ENCODE data around the gene BCL2L14. TPM values are rescaled to one million over a fixed set of nuclear protein-coding genes. Genes with fewer than 3 reads are reported as not detected.

Gene BCL2L14
- polyA plus RNA-seq, 1 donor: 0.26 TPM

DNA sequence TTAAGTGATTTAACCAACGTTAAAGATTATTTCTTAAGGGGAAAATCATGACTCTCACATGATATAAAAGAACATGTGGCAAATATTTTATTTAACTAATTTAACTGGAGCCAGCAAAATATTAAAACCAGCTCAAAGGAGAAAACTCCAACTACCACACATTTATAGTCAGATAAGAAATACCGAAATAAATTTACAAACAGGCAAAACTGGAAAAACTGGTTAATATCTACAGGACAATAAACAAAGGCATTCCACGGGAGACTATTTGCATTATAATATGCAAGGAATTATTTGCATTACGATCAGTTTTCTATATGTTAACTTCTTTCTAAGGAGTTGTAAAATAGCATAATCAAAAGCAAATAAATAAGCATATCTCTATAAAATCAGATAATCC is 13.8 kb upstream of the BCL2L14 start:
- no peak for DNase-seq

DNA sequence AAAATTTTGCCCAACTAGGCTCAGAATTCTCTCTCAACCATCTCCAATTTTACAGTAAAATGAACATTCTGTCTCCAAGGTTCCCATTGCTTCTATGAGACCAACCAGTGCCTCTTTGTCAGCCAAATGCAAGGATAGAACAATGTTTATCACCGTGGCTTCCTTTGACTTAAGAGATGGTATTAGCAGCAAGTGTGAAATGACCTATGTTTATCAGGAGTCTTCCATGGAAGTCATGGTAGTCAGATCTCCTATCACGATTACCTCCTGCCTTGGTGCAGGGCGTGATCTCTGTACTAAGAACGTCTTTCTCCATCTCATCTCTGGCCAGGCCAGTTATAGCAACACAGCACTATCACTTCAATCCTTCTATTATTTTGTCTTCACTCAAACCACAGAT is 6.1 kb upstream of the BCL2L14 start:
- DNase-seq: no peak

DNA sequence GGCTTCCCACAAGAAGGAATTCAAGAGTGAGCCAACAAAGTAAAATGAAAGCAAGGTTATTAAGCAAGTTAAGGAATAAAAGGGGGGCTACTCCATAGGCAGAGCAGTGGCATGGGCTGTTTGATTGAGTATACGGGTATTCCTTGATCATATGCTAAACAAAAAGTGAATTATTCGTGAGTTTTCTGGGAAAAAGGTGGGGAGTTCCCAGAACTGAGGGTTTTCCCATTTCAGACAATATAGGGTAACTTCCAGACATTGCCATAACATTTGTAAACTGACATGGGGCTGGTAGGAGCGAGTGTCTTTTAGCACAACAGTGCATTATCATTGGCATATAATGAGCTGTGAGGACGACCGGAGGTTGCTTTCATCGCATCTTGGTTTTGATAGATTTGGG is 2.0 kb upstream of the BCL2L14 start:
- DNase-seq: no peak

DNA sequence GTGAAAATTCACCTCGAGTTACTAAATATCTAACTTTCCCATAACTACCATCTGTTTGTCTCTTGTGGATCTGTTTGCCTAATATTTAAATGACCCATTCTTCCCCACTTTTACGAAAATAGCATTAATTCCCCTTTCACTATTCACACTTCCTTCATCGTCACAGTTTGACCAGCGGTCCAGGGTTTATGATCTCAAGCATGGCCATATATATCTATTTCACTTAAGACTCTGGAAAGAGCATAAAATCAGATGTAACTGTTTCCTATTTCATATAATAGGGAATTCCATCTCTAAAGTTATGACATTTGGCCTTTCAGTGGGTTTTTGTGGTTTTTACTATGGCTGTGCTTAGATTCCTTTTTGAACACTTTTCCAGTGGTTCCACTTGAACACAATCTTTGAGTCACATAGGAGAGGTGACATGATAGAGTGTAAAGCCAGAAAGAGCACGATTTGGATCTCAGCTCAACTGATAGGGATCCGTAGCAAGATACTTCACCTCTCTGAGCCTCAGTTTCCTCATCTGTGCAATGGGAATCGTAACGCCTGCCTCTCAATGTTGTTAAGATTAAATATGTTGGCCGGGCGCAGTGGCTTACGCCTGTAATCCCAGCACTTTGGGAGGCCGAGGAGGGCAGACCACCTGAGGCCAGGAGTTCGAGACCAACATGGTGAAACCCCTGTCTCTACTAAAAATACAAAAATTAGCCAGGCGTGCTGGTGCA is 754 bp upstream of the BCL2L14 start:
- DNase-seq: no peak

DNA sequence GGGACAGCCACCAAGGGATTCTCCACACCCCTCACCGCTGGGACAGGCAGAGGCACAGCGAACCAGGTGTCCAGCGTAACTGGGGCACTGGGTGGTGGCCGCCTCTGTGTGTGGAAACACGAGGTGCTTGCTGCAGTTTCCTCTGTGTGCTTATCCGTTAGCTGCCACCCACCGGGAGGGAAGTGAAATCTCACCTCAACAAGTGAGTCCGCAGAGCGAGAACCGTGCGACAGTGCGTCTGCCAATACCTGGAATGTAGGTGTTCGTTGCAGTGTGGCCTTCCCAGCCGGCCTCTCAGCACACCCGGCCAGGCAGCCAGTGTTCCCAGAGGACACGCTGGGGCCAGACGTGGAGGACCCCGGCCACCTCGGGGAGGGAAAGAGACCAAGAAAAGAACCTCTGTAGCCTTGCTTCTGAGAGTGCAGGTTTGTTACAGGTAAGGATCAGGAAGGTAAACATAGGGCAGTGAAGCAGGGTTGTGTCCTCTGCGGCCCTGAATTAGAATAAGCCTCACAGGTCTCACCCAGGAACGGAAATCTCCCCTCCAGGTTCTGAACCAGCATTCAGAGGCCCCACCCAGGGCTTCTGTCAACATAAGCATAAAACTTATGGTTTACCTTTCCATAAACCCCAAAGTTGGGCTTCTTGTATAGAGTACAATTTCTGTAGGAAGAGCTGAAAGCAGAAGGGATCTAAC is 1.5 kb downstream of the BCL2L14 start:
- no peak for DNase-seq

DNA sequence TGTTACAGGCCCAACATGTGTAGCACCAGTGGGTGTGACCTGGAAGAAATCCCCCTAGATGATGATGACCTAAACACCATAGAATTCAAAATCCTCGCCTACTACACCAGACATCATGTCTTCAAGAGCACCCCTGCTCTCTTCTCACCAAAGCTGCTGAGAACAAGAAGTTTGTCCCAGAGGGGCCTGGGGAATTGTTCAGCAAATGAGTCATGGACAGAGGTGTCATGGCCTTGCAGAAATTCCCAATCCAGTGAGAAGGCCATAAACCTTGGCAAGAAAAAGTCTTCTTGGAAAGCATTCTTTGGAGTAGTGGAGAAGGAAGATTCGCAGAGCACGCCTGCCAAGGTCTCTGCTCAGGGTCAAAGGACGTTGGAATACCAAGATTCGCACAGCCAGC is 8.6 kb downstream of the BCL2L14 start:
- DNase-seq: no peak

DNA sequence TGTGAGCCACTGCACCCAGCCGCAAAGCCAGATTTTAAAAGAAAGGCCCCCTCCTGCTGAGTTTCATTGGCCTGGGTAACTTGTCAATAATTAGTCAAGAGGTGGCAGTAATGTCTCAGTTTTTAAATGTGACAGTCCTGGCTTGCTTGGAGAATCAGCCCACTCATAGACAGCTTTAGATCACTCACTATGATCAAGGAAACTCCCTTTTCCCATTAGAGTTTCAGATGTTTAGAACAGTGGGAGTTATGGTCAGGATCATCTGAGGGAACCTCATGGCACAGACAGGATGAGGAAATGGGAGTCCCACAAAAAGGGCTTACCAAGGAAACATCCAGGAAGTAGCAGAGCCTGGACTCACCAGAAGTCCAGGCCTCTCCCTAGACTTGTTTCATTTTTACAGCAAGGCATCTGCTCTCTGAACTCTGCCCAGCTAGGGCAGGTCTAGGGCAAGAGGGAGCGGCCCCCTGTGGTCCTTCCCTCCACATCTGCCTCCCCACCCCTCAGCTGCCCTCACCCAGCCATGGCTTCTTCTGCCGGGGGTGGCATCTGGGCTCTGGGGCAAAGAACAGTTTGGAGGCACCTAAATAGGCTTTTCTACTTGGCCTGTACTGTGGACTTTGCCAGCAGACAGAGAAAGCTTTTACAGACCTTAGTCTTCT is 11.2 kb downstream of the BCL2L14 start:
- no peak for DNase-seq

DNA sequence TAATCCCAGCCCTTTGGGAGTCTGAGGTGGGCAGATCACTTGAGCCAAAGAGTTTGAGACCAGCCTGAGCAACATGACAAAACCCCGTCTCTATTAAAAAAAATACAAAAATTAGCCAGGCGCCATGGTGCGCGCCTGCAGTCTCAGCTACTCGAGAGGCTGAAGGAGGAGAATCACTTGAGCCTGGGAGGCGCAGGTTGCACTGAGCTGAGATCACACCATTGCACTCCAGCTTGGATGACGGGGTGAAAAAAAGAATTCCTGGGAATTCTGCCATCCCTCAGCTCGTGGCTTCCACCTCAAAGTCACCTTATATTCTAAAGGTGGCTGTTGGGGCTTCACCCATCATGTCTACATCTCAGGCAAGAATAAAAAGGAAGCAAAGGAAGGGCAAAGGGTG is 12.9 kb downstream of the BCL2L14 start:
- DNase-seq: no peak

DNA sequence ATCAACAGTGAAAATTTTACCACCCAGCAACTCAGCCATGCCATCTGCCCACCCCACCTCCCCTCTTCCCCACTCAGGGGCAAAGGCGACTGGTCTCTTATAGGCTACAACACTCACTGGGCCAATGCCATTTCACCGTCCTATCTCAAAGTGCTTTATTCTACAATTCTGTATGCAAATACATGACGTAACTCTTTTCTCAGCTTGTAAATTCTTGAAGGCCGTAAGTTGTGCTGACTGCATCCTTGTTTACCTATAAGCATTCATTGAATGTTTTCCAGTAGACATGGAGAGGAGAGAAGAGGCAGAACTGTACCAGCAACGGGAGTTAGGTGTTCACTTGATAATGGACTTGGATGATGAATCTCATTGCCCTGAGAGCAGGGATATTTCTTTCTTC is 15.6 kb downstream of the BCL2L14 start:
- no peak for DNase-seq

DNA sequence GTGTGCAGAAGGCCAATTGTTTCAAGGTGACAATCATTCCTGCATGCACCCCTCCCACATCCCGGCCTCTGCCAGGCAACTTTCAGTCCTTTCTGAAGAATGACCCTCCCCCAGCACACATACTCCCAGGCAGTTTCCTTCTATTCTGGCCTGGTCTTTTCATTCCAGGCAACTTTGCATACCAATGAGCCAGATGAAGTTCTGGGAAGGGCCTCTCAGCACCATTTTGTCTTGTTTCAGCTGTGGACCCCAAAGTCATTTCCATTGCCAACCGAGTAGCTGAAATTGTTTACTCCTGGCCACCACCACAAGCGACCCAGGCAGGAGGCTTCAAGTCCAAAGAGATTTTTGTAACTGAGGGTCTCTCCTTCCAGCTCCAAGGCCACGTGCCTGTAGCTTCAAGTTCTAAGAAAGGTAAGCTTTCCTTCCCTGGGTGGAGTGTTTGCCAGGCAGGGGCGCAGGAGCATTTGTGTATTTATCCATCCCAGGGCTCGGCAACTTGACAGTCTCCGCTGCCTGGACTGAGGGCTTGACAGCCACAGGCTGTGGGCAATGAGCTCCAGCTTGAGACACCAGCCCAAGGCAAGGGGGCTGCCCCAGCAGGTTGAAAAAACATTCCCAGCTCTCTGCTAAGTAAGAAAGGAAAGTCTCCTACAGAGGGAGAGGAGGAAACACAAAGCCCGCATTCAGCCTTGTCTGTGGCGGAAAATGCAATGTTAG is 16.4 kb downstream of the BCL2L14 start:
- DNase-seq: no peak

DNA sequence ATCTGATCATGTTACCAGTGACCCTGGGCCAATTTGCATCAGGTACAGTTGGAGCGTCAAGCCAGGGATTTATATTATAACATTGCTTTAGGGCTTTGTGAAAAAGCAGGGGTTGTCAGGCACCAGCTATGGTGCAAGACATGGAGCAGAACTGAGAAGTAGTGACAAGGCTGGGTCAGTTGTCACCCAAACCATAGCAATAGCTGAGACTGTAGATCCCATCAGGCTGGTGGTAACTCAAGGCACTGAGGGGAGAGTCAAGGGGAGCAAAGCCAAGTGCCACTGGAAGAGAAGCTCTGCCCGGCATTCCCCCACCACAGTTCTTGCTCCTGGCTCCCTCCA is 16.9 kb downstream of the BCL2L14 start:
- DNase-seq: no peak

DNA sequence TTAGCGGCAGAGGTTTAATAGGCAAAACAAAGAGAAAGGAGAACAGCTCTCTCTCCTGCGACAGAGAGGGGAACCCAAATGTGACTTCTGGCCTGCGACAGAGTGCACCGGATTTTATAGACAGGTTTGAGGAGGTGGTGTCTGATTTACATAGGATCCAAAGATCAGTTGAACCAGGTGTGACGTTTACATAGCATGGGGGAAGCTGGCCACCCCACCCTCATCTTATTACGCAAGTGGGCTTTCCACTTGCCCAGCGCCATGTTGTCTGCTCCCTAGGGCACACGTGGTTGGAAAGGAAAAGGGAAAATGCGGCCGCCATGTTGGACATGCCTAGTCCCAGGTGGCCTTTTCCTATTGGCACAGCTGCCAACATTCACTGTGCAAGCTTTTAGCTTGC is 17.4 kb downstream of the BCL2L14 start:
- no peak for DNase-seq

DNA sequence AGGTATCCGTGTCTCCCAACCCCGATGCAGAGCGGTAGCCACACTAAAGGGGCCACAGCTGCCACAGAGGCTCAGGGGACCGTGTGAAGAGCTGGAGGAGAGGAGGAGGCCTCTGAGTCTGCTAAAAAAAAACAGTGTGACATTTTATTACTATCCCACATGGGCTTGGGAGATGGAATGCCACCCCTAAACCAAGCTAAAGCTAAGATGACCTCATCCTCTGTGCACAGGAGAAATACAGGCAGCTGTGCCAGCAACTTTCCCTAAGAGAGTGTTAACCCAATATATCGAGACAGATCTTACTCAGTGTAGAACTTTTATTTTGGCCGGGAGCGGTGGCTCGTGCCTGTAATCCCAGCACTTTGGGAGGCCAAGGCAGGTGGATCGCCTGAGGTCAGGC is 18.0 kb downstream of the BCL2L14 start:
- DNase-seq: no peak

DNA sequence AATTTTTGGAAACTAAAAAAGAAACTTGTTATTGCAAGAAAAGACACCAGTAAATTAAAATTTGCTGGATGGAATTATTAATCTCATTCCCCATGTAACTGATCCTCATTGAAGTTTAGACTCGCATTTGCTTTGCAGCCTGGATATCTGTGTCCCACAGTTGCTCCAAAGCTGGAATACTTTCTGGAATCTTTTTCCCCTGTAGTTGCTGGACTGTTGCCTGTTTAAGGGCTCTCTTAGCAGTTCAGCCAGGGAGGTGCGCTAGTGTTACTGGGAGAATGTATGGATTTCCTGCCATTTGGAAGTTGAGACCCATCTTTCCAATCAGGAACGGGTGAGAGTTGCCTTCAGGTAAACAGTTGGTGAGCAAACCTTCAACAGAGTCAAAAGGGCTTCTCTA is 20.3 kb downstream of the BCL2L14 start:
- DNase-seq: no peak

DNA sequence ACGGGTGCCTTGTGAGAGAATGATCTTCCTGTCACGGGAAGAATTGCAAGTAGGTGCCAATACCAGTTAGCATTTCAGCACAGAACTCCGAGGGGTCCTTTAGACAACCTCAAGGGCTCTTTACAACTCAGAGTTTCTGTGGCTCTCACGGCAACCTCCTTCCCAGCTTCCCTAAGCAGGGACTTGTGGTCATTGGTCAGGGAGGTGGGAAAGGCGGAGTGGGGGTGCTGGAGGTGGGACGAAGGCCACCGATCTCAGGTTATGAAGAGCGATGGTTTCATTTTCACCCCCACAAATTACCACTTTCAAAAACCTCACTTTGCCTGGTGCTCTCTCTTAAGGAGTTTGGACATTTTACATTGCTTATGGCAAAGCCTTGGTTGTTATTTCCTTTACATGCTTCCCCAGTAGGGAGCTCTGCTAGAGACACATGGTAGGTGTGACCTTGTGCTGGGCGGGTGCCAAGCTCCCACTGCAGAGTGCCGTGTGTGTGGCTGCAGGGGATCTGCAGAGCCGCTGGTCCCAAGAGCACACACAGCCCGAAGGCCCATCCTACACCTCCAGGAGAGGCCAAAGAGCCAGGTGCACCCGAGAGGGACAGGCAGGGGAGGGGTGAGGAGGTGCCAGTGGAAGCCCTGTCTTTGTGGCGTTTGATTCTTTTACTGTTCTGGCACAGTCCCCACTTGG is 21.4 kb downstream of the BCL2L14 start:
- DNase-seq: no peak

DNA sequence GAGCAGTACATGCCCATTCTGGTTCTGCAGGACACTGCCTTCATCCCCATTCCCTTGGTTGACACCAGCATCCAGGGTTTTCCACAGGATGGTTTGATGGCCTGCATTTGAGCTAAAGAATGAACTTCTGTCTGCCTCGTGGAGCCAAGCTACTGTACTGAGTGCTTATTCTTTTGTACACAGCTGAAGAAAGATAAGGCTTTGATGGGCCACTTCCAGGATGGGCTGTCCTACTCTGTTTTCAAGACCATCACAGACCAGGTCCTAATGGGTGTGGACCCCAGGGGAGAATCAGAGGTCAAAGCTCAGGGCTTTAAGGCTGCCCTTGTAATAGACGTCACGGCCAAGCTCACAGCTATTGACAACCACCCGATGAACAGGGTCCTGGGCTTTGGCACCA is 23.7 kb downstream of the BCL2L14 start:
- DNase-seq: no peak

DNA sequence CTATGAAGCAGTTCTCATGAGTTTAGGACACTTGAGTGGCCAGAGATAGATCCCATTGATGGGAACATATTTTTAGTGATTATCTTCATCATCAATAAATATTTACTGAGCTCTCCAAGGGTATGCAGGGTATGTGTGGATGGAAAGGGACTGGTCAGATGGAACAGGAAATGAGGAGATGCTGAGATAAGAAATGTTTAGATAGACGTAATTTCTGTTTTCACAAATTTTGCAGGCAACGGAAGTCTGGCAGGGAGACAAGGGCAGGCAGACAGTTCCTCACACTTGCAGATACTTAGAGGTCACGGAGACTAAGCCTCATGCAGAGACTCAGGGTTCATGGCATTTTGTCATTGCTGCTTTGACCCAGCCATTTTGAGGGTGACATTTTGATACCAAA is 24.3 kb downstream of the BCL2L14 start:
- DNase-seq: no peak

DNA sequence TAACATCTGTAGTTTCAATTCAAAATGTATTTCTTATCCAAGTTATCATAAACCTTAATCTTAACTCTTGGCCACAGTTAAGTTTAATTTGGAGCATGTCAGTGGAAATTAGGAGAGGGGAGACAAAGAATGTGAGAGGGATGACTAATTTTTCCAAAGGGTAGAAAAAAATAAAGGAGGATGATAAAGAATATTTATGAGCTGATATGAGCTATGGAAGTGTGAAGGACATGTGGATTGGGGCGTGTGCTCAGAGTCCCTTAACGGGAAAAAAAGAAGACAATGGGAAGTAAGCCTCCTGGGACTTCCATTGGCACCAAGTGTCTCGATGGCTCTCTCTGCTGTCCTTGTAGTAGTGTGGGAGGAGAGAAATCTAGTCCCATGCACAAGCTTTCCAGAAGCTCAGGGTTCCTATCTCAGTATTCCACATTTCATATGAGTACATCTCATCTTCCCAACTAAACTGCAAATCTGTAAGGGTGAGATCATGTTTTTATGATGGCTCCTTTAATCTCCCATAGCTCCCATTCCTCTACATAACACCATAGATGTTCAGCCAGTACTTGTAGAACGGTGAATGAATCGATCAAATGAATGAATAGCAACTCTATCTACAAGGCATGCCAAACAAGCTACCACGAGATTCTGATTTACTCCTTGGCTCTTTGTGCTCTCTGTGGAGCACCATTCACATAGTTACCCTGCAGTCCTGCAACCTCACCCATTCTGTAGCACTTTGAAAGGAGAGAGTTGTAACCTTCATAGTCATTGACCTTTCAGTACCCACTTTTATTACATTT is 27.4 kb downstream of the BCL2L14 start:
- DNase-seq: no peak

DNA sequence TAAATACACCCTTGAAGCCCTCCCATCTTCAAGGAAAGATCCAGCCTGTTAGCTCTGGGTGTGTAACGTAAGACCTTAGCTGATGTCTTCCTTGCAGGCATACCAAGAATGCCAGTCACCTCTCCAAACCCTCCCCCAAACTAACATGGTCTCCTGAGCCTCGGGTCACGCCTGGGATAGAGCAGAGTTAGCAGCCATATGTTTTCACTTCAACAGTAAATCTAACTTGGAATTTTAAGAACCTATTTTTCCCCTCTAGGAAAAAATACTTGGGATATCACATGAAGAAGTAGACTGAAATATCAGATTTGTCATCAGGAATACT is 27.9 kb downstream of the BCL2L14 start:
- no peak for DNase-seq

DNA sequence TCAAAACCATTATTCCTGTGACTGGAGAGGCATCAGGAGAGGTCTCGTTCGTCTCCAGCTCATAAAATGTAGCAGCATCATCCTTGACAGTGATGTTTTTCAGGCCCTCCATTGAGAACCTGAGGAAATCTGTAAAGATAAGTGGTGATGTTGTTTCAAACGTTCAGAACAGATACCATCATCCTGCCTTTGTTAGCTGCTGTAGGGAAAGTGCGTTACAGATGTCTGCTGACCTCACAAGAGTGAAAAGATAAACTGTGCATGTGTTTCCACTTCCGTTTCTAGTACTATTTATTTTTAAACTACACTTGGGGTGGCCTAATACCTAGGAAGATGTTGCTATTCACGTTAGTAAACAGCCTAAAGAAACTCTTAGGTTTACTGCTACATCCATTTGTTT is 28.4 kb downstream of the BCL2L14 start:
- DNase-seq: no peak

DNA sequence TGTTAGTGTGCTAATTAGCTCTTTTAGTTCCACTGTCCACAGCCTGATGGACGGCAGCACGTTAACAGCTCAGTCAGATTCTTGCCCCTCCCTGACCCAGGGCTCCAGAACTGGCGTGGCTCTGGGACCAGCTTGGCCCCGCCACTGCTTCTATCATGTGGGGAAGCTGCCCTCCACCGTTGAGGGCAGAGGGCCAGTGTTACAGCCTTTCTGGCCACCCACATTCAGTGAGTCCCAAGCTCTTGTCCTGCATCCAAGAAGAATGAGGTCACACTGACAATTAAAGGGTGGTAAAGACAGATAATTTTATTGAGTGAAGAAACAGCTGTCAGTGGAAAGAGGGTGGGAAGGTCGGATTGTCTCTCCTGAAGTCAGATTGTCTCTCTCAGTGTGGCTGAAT is 36.9 kb downstream of the BCL2L14 start:
- DNase-seq: no peak

DNA sequence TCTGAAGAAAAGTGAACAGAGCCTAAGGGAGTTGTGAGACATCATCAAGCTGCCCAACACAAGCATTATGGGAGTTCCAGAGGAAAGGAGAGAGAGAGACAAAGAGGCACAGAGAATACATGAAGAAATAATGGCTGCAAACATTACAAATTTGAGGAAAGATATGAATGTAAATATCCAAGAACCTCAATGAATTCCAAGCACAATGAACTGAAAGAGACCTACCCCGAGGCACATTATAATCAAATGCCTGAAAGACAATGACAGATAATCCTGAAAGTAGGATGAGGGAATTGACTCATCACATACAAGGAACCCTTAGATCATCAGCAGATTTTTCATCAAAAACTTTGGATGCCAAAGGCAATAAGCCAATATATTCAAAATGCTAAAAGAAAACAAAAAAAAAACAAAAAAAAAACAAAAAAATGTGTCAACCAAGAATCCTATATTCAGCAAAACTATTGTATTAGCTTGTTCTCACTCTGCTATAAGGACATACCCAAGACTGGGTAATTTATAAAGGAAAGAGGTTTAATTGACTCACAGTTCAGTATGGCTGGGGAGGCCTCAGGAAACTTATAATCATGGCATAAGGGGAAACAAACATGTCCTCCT is 37.8 kb downstream of the BCL2L14 start:
- DNase-seq: no peak
